MG63 (cell line): ENCODE results near the gene KIRREL3. TPM values are rescaled to one million over a fixed set of nuclear protein-coding genes. Genes with fewer than 3 reads are reported as not detected.

Experiments
- DNase-seq: peaks from one replicate; pipeline ENCODE4 v3.0.0-alpha.2; 2020
- H3K27me3 ChIP-seq: fragments of 250-450 bp; sonication (Bioruptor Pico); 2 replicates; pipeline ENCODE4 v1.5.1; 2020; ENCODE audit warnings: mild to moderate bottlenecking, moderate library complexity
- H3K36me3 ChIP-seq: fragments of 250-450 bp; sonication (Bioruptor Pico); 2 replicates; pipeline ENCODE4 v1.5.1; 2020; ENCODE audit warnings: mild to moderate bottlenecking, moderate library complexity
- H3K4me3 ChIP-seq: fragments of 250-450 bp; sonication (Bioruptor Pico); 2 replicates; pipeline ENCODE4 v1.5.1; 2020; ENCODE audit warnings: mild to moderate bottlenecking, moderate library complexity
- H3K9me3 ChIP-seq: fragments of 250-450 bp; sonication (Bioruptor Pico); 2 replicates; pipeline ENCODE4 v1.5.1; 2020; ENCODE audit warnings: mild to moderate bottlenecking, moderate library complexity
- total RNA-seq: library from RNA; depleted of rRNA; stranded (reverse); fragments of >200 nt; shearing (Covaris generic); gene quantifications from 2 replicates; pipeline ENCODE4 v1.2.3, GENCODE V29; 2014; ENCODE audit warnings: low replicate concordance

Gene KIRREL3
- total RNA-seq, 1 experiment from 2014 or later: 11.7 TPM

- no peak overlapping the region for H3K4me3 ChIP-seq
- no peak for DNase-seq
Measured at GRCh38 chr11:126687477-126687876, 313.1 kb downstream of the KIRREL3 start.

GRCh38 chr11:126686938-126687337, 313.6 kb downstream of the KIRREL3 start:
- Histone ChIP-seq H3K4me3 (no peak overlapping the region), H3K27me3 (no peaks in the 10 kb centered on the region), H3K9me3 (no peaks in the 10 kb centered on the region), H3K36me3 (no peaks in the 10 kb centered on the region)
- DNase-seq: no peak

More at GRCh38 chr11:126687477-126687876, 313.1 kb downstream of the KIRREL3 start:
- Histone ChIP-seq H3K36me3 (no peaks in the 10 kb centered on the region), H3K9me3 (no peaks in the 10 kb centered on the region), H3K27me3 (no peaks in the 10 kb centered on the region)

GRCh38 chr11:126683766-126684728, 316.5 kb downstream of the KIRREL3 start:
- no peaks in the 10 kb centered on the region for H3K36me3 ChIP-seq
- no peaks in the 10 kb centered on the region for H3K27me3 ChIP-seq
- no peak overlapping the region for H3K4me3 ChIP-seq
- DNase-seq: no peak
- H3K9me3 ChIP-seq: no peaks in the 10 kb centered on the region

- Histone ChIP-seq H3K27me3 (no peaks in the 10 kb centered on the region), H3K36me3 (no peaks in the 10 kb centered on the region), H3K9me3 (no peaks in the 10 kb centered on the region), H3K4me3 (no peak overlapping the region)
- no peak for DNase-seq
Measured at GRCh38 chr11:126682590-126682989, 318.0 kb downstream of the KIRREL3 start.

- Histone ChIP-seq H3K27me3 (no peaks in the 10 kb centered on the region), H3K9me3 (no peaks in the 10 kb centered on the region), H3K36me3 (no peaks in the 10 kb centered on the region), H3K4me3 (no peak overlapping the region)
- no peak for DNase-seq
Measured at GRCh38 chr11:126680700-126681099, 319.9 kb downstream of the KIRREL3 start.

GRCh38 chr11:126680131-126680530, 320.4 kb downstream of the KIRREL3 start:
- no peak for DNase-seq
- no peaks in the 10 kb centered on the region for H3K9me3 ChIP-seq
- no peaks in the 10 kb centered on the region for H3K36me3 ChIP-seq
- H3K27me3 ChIP-seq: no peaks in the 10 kb centered on the region
- no peak overlapping the region for H3K4me3 ChIP-seq

- Histone ChIP-seq H3K27me3 (no peaks in the 10 kb centered on the region), H3K36me3 (no peaks in the 10 kb centered on the region), H3K4me3 (no peak overlapping the region), H3K9me3 (no peaks in the 10 kb centered on the region)
- DNase-seq: no peak
Measured at GRCh38 chr11:126679033-126679432, 321.5 kb downstream of the KIRREL3 start.

GRCh38 chr11:126676536-126676935, 324.0 kb downstream of the KIRREL3 start:
- Histone ChIP-seq H3K4me3 (no peak overlapping the region), H3K9me3 (no peaks in the 10 kb centered on the region), H3K27me3 (no peaks in the 10 kb centered on the region), H3K36me3 (no peaks in the 10 kb centered on the region)
- DNase-seq: no peak

- no peaks in the 10 kb centered on the region for H3K36me3 ChIP-seq
- DNase-seq: no peak
- H3K4me3 ChIP-seq: no peak overlapping the region
- no peaks in the 10 kb centered on the region for H3K27me3 ChIP-seq
- no peaks in the 10 kb centered on the region for H3K9me3 ChIP-seq
Measured at GRCh38 chr11:126673319-126673718, 327.3 kb downstream of the KIRREL3 start.

GRCh38 chr11:126669416-126669815, 331.2 kb downstream of the KIRREL3 start:
- Histone ChIP-seq H3K4me3 (no peak overlapping the region), H3K36me3 (no peaks in the 10 kb centered on the region), H3K9me3 (no peaks in the 10 kb centered on the region), H3K27me3 (no peaks in the 10 kb centered on the region)
- peak; percentile 14 for DNase-seq

GRCh38 chr11:126664643-126665042, 335.9 kb downstream of the KIRREL3 start:
- H3K27me3 ChIP-seq: no peaks in the 10 kb centered on the region
- H3K9me3 ChIP-seq: no peaks in the 10 kb centered on the region
- DNase-seq: no peak
- H3K4me3 ChIP-seq: no peak overlapping the region
- no peaks in the 10 kb centered on the region for H3K36me3 ChIP-seq

- no peak overlapping the region for H3K4me3 ChIP-seq
- no peaks in the 10 kb centered on the region for H3K36me3 ChIP-seq
- no peak for DNase-seq
- no peaks in the 10 kb centered on the region for H3K9me3 ChIP-seq
- no peaks in the 10 kb centered on the region for H3K27me3 ChIP-seq
Measured at GRCh38 chr11:126663749-126664592, 336.6 kb downstream of the KIRREL3 start.

GRCh38 chr11:126662035-126662790, 338.4 kb downstream of the KIRREL3 start:
- Histone ChIP-seq H3K27me3 (no peaks in the 10 kb centered on the region), H3K36me3 (no peaks in the 10 kb centered on the region), H3K9me3 (no peaks in the 10 kb centered on the region), H3K4me3 (no peak overlapping the region)
- no peak for DNase-seq

- H3K36me3 ChIP-seq: no peaks in the 10 kb centered on the region
- H3K9me3 ChIP-seq: no peaks in the 10 kb centered on the region
- H3K4me3 ChIP-seq: no peak overlapping the region
- H3K27me3 ChIP-seq: no peaks in the 10 kb centered on the region
- no peak for DNase-seq
Measured at GRCh38 chr11:126660761-126661425, 339.7 kb downstream of the KIRREL3 start.

GRCh38 chr11:126660321-126660720, 340.2 kb downstream of the KIRREL3 start:
- H3K36me3 ChIP-seq: no peaks in the 10 kb centered on the region
- H3K9me3 ChIP-seq: no peaks in the 10 kb centered on the region
- no peaks in the 10 kb centered on the region for H3K27me3 ChIP-seq
- no peak for DNase-seq
- no peak overlapping the region for H3K4me3 ChIP-seq
